HG02678 (cell line): ENCODE measurements around the gene PRKCH.

ENCODE experiments used
- ATAC-seq: cut with Tn5 transposase; IDR thresholded peaks from one replicate; pipeline ENCODE4 v1.9.1; 2021; ENCODE audit warnings: mild to moderate bottlenecking, moderate library complexity; ENCODE audit not compliant: unreplicated experiment

Gene PRKCH

DNA sequence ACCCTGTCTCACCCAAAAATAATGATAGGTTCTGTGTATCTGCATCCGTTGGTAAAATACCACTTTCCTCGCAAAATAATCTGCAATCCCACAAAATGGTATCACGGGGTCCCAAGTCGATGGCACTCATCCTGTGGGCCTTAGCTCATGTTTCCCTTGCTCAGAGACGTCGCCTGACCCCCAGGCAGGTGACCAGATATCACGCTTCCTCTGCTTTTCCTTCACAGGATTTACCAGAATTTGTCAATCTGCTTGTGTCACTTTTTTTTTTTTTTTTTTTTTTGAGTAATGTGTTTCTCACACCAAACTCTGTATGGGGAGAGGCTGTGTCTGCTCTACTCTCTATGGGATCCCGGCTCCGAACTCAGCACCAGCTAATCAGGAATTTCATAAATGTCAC is 162.7 kb downstream of the PRKCH start:
- ATAC-seq = no peak

DNA sequence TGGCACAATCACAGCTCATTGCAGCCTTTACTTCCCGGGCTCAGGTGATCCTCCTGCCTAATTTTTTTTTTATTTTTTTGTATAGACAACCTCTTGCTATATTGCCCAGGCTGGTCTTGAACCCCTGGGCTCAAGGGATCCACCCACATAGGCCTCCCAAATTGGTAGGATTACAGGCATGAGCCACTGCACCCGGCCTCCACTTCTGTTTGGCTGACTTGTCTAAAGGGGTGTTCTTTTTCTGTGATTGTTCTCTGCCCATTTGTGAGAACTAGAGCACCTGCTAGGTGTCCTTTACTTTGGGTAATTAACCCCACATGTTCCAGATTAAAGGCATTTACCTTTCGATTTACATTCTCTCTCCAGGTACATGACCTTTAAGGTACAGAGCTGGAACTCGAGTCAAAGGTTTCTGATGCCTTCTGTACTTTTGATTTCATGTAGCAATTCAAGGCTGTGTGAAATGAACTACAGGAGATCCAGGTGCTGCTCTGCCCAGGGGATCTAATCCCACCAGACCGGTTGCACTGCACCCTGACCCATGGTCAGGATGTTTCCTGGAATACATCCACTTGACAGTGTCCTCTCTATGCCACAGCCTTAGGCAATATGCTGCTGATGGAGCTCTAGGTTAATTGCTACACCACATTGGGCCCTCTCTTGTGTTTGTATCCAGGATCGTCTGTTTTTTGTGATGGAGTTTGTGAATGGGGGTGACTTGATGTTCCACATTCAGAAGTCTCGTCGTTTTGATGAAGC is 163.6 kb downstream of the PRKCH start:
- ATAC-seq = no peak

DNA sequence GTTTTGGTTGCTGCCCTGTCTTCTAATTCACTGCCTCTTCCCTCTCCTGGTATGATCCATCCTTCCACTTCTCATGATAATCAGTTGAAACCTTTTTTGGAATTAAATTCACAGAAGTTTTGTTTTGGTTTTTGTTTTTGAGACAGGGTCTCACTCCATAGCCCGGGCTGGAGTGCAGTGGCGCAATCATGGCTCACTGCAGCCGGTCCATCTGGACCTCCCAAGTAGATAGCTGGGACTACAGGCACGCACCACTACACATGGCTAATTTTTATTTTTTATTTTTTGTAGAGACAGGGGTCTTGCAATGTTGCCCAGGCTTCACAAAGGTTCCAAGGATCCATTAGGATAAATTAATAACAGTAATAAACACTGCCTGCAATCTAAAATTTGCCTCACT is 164.3 kb downstream of the PRKCH start:
- ATAC-seq = no peak

DNA sequence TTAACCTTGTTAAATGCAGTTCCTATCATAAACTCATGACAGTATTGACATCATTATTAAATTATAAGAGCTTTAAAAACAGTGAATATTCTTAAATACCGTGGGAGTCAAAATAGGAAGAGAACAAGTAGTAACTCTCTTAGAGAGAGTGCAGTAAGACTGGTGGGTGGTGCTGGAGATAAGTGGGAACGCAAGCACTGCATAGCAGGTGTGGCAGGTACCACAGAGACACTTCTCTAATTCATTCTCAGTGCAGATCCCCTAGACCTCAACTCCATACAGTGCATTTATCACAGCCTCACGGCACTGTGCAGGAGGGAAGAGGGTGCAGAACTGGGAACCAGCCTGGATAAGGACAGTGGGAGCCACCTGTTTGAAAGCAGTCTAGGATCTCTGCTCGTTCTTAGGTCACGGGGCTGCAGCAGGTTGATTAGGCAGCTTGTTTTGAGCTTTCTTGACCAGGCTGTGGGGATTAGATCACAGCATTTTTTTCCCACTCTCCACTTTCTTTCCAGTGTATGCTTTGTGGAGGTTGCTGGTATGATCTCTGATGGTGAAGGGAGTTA is 165.6 kb downstream of the PRKCH start:
- ATAC-seq = no peak

DNA sequence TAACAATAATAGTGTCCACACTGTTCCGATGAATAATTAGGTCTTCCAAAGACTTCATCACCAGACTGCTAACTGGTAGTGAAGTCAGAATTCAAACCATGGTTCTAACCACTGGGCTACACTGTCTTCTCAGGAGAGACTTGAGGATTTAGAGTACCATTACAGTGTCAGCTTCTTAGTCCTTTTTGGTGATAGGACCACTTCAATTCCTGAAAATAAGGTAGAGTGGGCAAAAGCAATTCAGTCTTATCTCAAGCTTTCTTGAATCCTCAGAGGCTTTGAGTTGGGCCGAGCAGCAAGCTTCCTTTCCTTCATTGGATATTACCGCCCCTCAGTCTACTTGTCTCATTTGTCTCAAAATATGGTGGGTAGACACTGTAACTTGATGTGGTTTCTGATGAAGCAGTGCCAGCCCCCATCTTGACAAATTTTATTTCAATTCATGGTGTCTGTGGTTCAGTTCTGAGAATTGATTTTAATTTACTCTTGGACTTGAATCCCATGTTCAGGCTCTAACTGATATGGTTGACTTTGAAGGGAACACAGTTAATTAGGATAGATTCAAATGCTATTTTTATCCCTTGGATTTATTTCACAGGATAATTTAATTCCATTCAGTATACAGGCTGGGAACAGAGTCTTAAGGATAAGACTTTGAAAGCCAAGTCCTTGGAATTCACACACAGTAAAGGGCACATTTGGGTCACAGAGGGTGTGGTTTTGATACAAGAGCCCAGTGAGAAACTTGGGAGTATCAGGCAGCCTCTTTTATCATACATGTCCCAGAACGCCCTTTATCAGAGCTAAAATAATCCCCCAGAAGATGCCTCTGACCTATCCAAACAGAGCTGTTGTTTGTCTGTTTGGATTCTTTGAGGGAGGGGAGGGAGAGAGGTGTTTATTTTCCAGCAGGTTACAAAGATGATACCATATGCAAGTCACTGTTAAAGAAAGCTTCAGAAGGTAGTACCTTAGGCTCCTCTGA is 167.3 kb downstream of the PRKCH start:
- no peak for ATAC-seq

DNA sequence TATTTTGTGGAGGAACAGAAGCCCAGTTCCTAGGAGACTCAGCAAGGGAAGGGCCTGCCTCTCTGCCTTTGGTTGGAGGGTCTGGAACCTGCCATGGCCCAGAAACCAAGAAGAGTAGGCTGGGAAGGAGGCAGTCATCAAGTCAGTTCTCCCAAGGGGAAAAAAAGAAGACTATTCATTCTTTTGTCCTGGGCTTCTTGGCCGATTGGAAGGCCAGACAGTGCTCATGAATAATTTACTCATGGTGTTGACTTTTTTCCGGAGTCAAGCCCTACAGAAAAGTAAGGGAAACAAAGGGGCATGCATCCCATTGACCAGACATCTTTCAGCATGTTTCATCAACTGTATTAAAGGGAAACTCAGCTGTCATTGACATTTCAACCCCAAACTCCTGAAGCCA is 168.1 kb downstream of the PRKCH start:
- ATAC-seq = no peak

DNA sequence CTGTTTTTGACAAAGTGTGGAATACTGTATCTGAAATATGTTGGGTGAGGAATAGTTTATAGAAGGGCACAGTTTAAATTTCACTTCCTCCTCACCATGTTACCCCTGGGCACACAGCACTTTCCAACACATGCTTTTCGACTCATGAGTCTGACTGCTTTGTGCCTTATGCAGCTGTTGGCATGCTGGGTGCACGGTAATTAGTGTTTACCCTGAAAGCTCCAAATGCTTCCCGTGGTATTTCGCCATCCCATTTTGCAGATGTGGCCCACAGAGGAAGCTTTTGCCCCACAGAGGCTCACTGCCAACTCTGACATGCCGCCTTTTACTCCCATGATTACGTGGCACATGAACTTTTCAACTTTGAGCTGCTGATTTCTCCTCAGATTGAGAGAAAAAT is 168.6 kb downstream of the PRKCH start:
- ATAC-seq = no peak

DNA sequence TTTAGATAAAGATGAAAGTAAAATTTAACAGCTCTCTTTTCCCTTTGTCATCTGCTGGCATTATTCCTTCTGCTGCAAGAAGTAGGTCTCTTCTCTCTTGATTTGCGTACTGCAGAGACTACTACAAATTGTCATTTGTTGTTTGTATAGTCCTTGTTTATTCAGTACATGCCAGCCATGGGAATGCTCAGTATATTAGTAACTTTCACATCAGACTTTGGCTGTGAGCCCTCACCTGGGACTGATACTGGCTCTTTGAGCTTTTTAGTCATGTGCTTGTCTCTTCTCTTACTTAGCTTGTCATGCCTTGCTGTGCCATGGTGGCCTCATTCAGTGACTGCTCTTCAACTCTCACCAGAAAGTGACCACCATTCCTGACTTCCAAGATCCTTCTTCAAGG is 169.8 kb downstream of the PRKCH start:
- ATAC-seq = no peak

DNA sequence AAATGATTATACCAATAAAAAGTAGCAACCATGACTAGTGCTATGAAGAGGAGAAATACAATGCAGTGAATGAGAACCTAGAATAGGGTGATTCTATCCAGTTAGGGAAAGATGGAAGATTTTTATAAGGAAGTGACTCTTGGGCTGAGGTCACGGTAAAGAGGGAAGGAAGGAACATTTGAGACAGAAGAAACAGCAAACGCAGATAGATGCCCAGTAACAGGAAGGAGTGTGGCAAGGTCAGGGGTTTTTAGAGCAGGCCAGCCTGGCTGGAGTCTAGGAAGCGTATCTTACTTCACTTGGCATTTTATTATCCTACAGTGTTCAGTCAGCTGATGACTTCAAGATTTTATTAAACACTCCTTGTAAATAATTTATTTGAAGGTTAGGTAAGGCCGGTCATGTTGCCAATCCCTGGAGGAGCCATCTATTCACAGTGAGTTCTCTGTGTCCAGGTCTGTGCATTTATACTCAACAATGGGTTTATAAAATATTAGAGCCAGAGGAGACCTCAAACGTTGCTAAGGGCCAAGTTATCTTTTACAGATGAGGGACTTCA is 170.6 kb downstream of the PRKCH start:
- ATAC-seq = no peak

DNA sequence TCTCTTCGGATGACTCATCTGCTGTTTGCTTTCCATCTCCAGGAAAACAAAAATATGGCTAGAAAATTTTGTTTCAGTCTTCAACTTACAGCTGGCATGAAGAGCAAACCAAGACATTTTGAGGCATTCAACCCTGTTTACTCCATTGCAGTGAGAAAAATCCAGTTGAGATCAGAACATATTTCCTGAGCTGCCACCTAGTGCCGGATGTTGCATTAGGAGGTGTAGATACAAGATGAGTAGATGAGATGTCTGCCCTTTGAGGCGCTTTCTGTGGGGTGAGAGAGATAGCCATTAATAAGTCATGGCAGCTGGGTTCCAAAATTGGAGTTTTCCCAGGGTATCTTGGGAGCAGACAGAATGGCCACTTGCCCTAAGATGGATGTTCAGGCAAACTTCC is 171.1 kb downstream of the PRKCH start:
- no peak for ATAC-seq

DNA sequence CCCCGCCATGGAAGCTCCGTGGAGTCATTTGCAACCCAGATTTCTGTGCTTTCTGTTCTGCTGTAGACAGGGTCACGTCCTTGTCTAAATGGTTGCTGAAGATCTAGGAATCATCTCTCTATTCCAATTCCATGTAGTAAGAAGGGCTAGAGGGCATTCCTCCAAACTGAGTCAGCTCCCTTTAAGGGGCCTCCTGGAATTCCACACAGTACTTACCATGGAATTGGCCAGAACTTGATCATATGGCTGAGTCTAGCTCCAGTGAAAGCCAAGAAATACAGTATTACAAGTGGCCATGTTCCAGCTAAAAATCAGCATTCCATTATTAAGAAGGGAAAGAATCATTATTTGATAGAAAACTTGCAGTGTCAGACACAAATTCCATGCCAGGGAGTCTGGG is 171.9 kb downstream of the PRKCH start:
- ATAC-seq = no peak

DNA sequence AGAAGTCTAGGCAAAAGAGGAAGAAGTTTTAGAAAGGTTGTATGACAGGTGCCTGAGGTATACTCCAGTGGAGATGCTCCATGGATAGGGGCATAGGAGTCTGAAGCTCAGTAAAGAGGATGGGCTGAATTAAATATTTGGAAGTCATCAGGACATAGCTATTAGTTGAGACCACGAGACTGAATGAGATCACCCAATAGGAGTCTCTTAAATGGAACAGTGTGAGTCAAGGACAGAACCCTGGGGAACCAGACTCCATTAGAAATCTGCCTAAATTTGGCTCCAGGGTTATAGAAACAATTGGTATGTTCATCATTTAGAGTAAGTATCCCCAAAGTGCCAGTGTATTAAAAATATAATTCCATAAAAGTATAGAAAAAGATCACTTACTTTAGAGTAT is 172.6 kb downstream of the PRKCH start:
- no peak for ATAC-seq

DNA sequence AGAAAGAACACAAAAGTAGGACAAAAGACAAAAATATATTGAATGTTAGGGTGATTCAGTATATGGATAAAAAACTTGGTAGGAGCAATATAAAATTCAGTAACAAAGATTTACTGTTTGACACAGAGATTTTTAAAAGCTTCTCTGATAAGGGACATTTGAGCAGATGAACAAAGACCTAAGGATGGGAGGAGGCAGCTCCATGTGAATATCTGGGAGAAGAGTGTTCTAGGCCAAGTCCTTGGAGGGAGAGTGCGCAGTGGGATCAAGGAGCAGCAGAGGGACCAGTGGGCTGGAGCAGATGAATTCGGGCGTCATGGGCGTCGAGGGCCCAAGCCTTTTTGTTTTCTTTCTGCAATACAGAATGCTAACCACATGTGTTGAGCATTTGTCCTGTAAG is 174.4 kb downstream of the PRKCH start:
- ATAC-seq = no peak

DNA sequence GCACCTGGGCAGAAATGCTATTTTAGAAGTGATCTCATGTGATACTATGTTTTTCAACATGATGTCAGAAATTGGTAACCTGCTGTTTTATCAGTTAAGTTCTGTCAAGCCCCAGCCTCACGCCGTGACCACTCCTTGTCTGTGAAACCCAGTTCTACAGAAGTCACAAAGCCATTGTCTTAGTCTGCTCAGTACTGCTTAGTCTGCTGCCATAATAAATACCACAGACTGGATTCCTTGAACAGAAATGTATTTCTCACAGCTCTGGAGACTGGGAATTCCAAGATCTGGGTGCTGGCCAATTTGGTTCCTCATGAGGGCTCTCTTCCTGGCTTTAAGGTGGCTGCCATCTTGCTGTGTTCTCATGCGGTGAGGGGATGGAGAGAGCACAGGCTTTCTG is 176.9 kb downstream of the PRKCH start:
- ATAC-seq = no peak

DNA sequence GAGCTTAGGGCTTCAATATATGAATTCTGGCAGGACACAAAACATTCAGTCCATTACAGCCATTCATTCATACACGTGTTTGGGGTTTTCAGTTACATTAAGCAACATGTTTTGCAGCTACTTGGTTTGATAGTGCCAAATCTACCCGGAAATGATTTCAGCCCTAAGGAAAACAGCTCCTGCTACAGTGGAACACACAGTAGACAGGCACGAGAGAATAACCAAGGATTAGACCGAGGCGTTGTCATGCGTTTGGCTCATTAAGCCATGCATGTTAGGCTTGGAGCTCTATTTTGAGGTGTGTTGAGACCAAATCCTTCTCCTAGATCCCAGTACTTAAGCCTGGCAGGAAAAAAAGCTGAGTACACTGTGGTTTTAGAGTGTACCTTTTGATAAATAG is 177.4 kb downstream of the PRKCH start:
- ATAC-seq = no peak

DNA sequence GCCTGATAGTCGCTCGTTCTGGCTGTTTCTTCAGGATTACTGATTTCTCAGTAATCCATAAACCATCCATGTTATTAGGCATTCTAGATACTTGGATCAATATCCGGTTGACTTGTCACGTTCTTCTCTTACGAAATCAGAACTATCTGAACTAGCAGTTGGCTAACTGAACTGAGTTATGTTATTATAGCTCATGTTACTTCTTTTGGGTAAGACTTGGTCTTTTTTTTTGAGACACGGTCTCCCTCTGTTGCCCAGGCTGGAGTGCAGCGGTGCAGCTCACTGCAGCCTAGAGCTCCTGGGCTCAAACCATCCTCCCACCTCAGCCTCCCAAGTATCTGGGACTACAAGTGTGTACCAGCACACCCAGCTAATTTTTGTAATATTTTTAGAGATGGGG is 178.6 kb downstream of the PRKCH start:
- no peak for ATAC-seq

DNA sequence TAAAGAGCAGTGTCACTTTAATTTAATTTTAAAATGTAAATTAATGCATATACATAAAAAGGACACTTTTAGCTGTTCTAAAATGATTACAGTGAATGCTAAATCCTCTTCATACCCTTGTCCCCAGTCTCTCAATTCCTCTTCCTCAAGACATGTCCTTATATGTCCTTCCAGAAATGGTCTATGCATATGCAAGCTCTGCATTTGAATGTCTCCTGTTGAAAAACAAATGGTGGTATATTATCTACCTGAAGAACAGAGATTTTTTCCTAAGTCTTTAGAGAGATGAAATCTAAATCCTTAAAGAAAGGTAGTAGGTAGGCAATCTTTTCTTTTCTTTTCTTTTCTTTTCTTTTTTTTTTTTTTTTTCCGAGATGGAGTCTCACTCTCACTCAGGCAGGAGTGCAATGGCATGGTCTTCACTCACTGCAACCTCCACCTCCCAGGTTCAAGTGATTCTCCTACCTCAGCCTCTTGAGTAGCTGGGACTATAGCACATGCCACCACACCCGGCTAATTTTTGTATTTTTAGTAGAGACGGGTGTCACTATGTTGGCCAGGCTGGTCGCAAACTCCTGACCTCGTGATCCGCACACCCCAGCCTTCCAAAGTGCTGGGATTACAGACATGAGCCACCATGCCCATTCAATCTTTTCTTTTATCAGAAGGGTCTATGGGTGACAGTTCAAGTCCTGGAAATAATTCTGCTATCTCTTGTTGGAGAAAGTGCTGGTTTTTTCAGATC is 180.5 kb downstream of the PRKCH start:
- ATAC-seq = no peak

DNA sequence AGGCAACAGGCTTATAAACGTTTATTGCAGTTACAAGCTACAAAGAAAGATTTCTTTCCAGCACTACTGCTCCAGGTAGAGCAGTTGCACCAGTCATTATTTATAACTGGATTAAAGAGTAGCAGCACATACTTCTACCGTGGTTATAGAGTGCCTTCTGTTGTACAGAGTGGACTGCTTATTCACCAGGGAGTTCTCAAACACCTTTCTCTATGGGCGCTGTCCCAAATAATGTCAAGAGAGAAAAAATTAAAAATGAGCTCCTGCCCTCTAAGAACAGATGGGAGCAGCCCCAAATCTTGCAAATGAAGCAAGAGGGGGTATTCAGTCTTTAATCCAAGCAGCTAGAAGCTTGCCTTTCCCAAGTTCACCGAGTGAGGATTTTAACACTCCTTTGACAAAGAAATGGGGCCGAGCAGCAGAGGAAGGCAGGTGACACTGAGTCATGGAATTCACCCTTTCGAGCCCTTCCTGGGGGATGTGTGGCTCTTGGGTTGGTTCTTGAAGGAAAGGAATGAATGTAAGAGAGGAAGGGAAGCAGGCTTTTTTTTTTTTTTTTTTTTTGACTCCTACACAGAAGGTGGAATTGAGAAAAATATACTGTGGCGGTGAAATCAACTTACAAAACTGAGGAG is 181.2 kb downstream of the PRKCH start:
- ATAC-seq = no peak

DNA sequence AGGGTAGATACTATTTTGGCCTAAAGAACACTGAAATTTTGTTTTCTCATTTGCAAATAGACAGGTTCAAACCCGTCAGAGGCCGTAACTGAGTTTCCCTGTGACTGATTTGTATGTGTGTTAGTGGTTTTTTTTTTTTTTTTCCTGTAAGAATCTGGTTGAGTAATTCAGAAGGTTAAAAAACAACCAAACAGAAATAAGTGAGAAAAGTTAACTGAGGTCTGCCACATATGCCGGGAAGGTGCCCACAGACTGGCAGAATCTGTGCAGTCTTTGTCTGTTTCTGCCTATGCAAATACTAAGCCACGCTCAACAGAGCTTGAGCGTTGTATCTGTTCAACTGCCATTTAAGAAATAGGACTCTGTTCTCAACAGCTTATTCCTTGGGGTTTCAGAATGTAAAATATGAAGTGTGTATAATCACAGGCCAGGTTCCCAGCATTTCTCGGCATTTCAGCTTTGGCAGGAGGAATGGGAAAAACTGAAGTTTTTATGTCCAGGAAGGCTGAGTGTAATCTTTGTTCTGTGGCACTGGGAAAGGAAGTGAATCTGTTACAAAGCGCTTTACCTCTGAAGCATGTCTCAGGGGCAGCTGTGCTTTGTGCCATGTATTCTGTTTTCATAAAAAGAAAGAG is 181.9 kb downstream of the PRKCH start:
- peak; percentile 89 for ATAC-seq

DNA sequence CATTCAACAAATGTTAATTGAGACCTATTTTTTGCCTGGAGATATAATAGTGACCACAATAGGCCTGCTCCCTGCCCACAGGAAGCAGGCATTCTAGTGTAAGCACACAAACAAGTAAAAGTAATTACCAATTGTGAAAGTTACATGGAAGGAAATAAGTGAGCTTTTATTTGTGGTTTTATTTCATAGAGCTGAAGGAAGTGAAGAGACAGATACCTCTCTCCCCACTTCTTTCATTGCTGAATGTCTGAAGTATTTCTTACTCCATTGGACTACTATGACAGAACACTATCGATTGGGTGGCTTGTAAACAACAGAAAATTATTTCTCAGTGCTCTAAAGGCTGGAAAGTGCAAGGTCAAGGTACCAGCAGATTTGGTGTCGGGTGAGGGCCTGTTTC is 183.5 kb downstream of the PRKCH start:
- no peak for ATAC-seq
